Measurements from ENCODE around the gene LYRM2. TPM values are rescaled to one million over a fixed set of nuclear protein-coding genes. Genes with fewer than 3 reads are reported as not detected.

LYRM2 gene
- total RNA-seq, 1 experiment from 2014 or later: 10.5 TPM

- no peak overlapping the region for H3K27ac ChIP-seq (ENCODE audit: low read length)
- intact Hi-C loops (cut with micrococcal nuclease): no loop called here
Observed at GRCh38 chr6:89559487-89559886, 79.1 kb downstream of the LYRM2 start.

GRCh38 chr6:89555806-89556205, 82.7 kb downstream of the LYRM2 start:
- no peak overlapping the region for H3K4me3 ChIP-seq (ENCODE audit: low read length)
- TF ChIP-seq CTCF (conservative IDR thresholded peaks at IDR 0.05; ENCODE audit: low read depth, low read length) (no peak), EZH2phosphoT487 (IDR thresholded peaks at IDR 0.05; ENCODE audit: borderline replicate concordance, low read length) (no peak), EZH2 (IDR thresholded peaks at IDR 0.05; ENCODE audit: low read length, unreplicated experiment) (no peak)
- no peaks in the 10 kb centered on the region for H3K36me3 ChIP-seq (ENCODE audit: low read depth, low read length)
- H3K27ac ChIP-seq (ENCODE audit: low read length): no peak overlapping the region
- H3K9me3 ChIP-seq (ENCODE audit: low read length): no peaks in the 10 kb centered on the region
- no peak overlapping the region for H3K9ac ChIP-seq (ENCODE audit: low read length)
- H3K27me3 ChIP-seq (ENCODE audit: low read length): no peaks in the 10 kb centered on the region
- DNase-seq: no peak
- no peaks in the 10 kb centered on the region for H3K9me2 ChIP-seq (replicated peaks; ENCODE audit: low read length)
- intact Hi-C loops (cut with micrococcal nuclease): no loop called here
- ChIA-PET CTCF (no interaction called here), POLR2A (ENCODE audit: unreplicated experiment) (no interaction called here)
- ATAC-seq: no peak
- H4K20me1 ChIP-seq (ENCODE audit: low read length): no peaks in the 10 kb centered on the region
- BruUV-seq (replicated peaks): no TSS peak
- no peaks in the 10 kb centered on the region for H3K4me1 ChIP-seq (ENCODE audit: insufficient read depth, low read length)
- H2AFZ ChIP-seq (ENCODE audit: low read length): no peak overlapping the region
- H3F3A ChIP-seq (ENCODE audit: low read length, unreplicated experiment): no peaks in the 10 kb centered on the region
- H3K79me2 ChIP-seq (ENCODE audit: low read length): no peaks in the 10 kb centered on the region
- no peak overlapping the region for H3K4me2 ChIP-seq (ENCODE audit: low read length)

More at GRCh38 chr6:89559487-89559886, 79.1 kb downstream of the LYRM2 start:
- Histone ChIP-seq H3K36me3 (ENCODE audit: low read depth, low read length) (no peaks in the 10 kb centered on the region), H2AFZ (ENCODE audit: low read length) (no peak overlapping the region), H4K20me1 (ENCODE audit: low read length) (no peaks in the 10 kb centered on the region), H3K4me3 (ENCODE audit: low read length) (no peak overlapping the region), H3K9me2 (replicated peaks; ENCODE audit: low read length) (no peaks in the 10 kb centered on the region), H3K79me2 (ENCODE audit: low read length) (no peaks in the 10 kb centered on the region), H3K27me3 (ENCODE audit: low read length) (no peaks in the 10 kb centered on the region), H3F3A (ENCODE audit: low read length, unreplicated experiment) (no peaks in the 10 kb centered on the region), H3K4me1 (ENCODE audit: insufficient read depth, low read length) (no peaks in the 10 kb centered on the region), H3K9me3 (ENCODE audit: low read length) (no peaks in the 10 kb centered on the region), H3K9ac (ENCODE audit: low read length) (no peak overlapping the region), H3K4me2 (ENCODE audit: low read length) (no peak overlapping the region)
- no peak for ATAC-seq
- ChIA-PET POLR2A (ENCODE audit: unreplicated experiment) (no interaction called here), CTCF (no interaction called here)
- no peak for DNase-seq
- no peak for TF ChIP-seq EZH2 (IDR thresholded peaks at IDR 0.05; ENCODE audit: low read length, unreplicated experiment)
- no peak for TF ChIP-seq EZH2phosphoT487 (IDR thresholded peaks at IDR 0.05; ENCODE audit: borderline replicate concordance, low read length)
- no peak for TF ChIP-seq CTCF (conservative IDR thresholded peaks at IDR 0.05; ENCODE audit: low read depth, low read length)
- no TSS peak for BruUV-seq (replicated peaks)

- Histone ChIP-seq H2AFZ (ENCODE audit: low read length) (no peak overlapping the region), H3K27ac (ENCODE audit: low read length) (no peak overlapping the region), H3K4me2 (ENCODE audit: low read length) (no peak overlapping the region), H3K4me3 (ENCODE audit: low read length) (no peak overlapping the region), H3K9me2 (replicated peaks; ENCODE audit: low read length) (no peaks in the 10 kb centered on the region), H3K4me1 (ENCODE audit: insufficient read depth, low read length) (no peaks in the 10 kb centered on the region), H3K36me3 (ENCODE audit: low read depth, low read length) (no peaks in the 10 kb centered on the region), H4K20me1 (ENCODE audit: low read length) (no peaks in the 10 kb centered on the region), H3K27me3 (ENCODE audit: low read length) (no peaks in the 10 kb centered on the region), H3F3A (ENCODE audit: low read length, unreplicated experiment) (no peaks in the 10 kb centered on the region), H3K79me2 (ENCODE audit: low read length) (no peaks in the 10 kb centered on the region), H3K9me3 (ENCODE audit: low read length) (no peaks in the 10 kb centered on the region), H3K9ac (ENCODE audit: low read length) (no peak overlapping the region)
- CTCF ChIA-PET: no interaction called here
- intact Hi-C loops (cut with micrococcal nuclease): no loop called here
- no TSS peak for BruUV-seq (replicated peaks)
- POLR2A ChIA-PET (ENCODE audit: unreplicated experiment): no interaction called here
- TF ChIP-seq CTCF (conservative IDR thresholded peaks at IDR 0.05; ENCODE audit: low read depth, low read length) (no peak), EZH2 (IDR thresholded peaks at IDR 0.05; ENCODE audit: low read length, unreplicated experiment) (no peak), EZH2phosphoT487 (IDR thresholded peaks at IDR 0.05; ENCODE audit: borderline replicate concordance, low read length) (no peak)
- DNase-seq (no peak), ATAC-seq (no peak)
Observed at GRCh38 chr6:89555031-89555430, 83.5 kb downstream of the LYRM2 start.

All from PC-3 (cell line).